HepG2 (cell line): Measurements from ENCODE around the gene STX1B. TPM values are rescaled to one million over a fixed set of nuclear protein-coding genes. Genes with fewer than 3 reads are reported as not detected.

Experiments
- ATAC-seq: fragments of 200-7000 bp; cut with Tn5 transposase; 3 replicates; pipeline ENCODE4 v1.9.1; 2020; ENCODE audit warnings: mild to moderate bottlenecking, moderate library complexity
- BruUV-seq: library from RNA; stranded (reverse); fragments of 400-500 nt; replicated peaks from 2 replicates; lab custom pipeline; 2021; lab: Mats Ljungman, UMichigan
- CTCF ChIA-PET: fragments of 300-600 bp; formaldehyde crosslinking; extraction: SDS; loops from one replicate; lab custom pipeline; 2021; ENCODE audit warnings: low total read pairs, inconsistent platforms, low intra/inter-chr PET ratio; lab: Yijun Ruan, JAX
- POLR2A ChIA-PET: fragments of 350-600 bp; sonication (Branson Sonifier 250); formaldehyde crosslinking; loops from one replicate; lab custom pipeline; 2020; ENCODE audit warnings: antibody characterized with exemption, inconsistent platforms; lab: Yijun Ruan, JAX
- DNase-seq: peaks from one replicate; pipeline ENCODE4 v3.0.0-alpha.2; 2015; ENCODE audit warnings: low spot score
- FAIRE-seq: peaks from 3 replicates; lab custom pipeline; 2011; peaks lifted over from hg19 to GRCh38; lab: Jason Lieb, UNC
- H2AFZ ChIP-seq: one replicate; pipeline ENCODE4 v1.6.1; 2011; ENCODE audit warnings: low read length, inconsistent platforms
- H3K27ac ChIP-seq: fragments of 300-600 bp; 3 replicates; pipeline ENCODE4 v1.8.0; 2011; ENCODE audit warnings: mixed run types, mild to moderate bottlenecking, mixed read lengths, low read length, inconsistent platforms; ENCODE audit not compliant: insufficient read depth; ENCODE audit errors: extremely low read length
- H3K27me3 ChIP-seq, 2 experiments: fragments of 200-600 bp in 1 of 2; 2 replicates in 1 of 2; 3 replicates in 1 of 2; pipeline versions ENCODE4 v1.6.0 to v1.8.0; 2011; ENCODE audit warnings: low read length in 2 of 2, mild to moderate bottlenecking in 2 of 2, moderate library complexity in 2 of 2, inconsistent platforms in 1 of 2; ENCODE audit not compliant: insufficient read depth in 2 of 2, control insufficient read depth in 1 of 2
- H3K36me3 ChIP-seq, 2 experiments: fragments of 200-600 bp in 1 of 2; replicated peaks in 1 of 2; 2 replicates in 1 of 2; 3 replicates in 1 of 2; pipeline versions ENCODE4 v1.5.1 to v1.8.0; 2011; ENCODE audit warnings: low read length in 2 of 2, inconsistent platforms in 1 of 2; ENCODE audit not compliant: insufficient read depth in 2 of 2, control insufficient read depth in 1 of 2
- H3K4me1 ChIP-seq: 2 replicates; pipeline ENCODE4 v1.5.1; 2012; ENCODE audit warnings: low read length, inconsistent platforms; ENCODE audit not compliant: insufficient read depth
- H3K4me2 ChIP-seq: 2 replicates; pipeline ENCODE4 v1.6.0; 2011; ENCODE audit warnings: low read depth, low read length, inconsistent platforms
- H3K4me3 ChIP-seq, 3 experiments: fragments of 200-600 bp in 1 of 3; sonication (generic), shearing (Covaris generic) in 1 of 3; replicated peaks in 1 of 3; 2 replicates each; pipeline ENCODE4 v1.5.1; 2011 to 2016; ENCODE audit warnings: low read length in 3 of 3, inconsistent platforms in 2 of 3, low read depth in 2 of 3, mild to moderate bottlenecking in 2 of 3, control low read depth in 1 of 3, mixed read lengths in 1 of 3; ENCODE audit not compliant: insufficient read depth in 1 of 3
- H3K79me2 ChIP-seq: one replicate; pipeline ENCODE4 v1.6.1; 2011; ENCODE audit warnings: low read length, inconsistent platforms; ENCODE audit not compliant: insufficient read depth
- H3K9ac ChIP-seq: 2 replicates; pipeline ENCODE4 v1.6.0; 2011; ENCODE audit warnings: mild to moderate bottlenecking, low read depth, low read length, inconsistent platforms; ENCODE audit not compliant: insufficient read depth
- H3K9me3 ChIP-seq: 2 replicates; pipeline ENCODE4 v1.5.1; 2012; ENCODE audit warnings: mild to moderate bottlenecking, low read length
- H4K20me1 ChIP-seq: 2 replicates; pipeline ENCODE4 v1.6.0; 2011; ENCODE audit warnings: inconsistent platforms, mild to moderate bottlenecking, low read length, moderate library complexity; ENCODE audit not compliant: insufficient read depth
- CEBPZ ChIP-seq: IDR thresholded peaks from 2 replicates; pipeline ENCODE4 v1.6.1; 2012; ENCODE audit warnings: low read length, improper control_type of control experiment
- ZBTB33 ChIP-seq: sonication (generic); formaldehyde crosslinking; IDR thresholded peaks from 2 replicates; pipeline ENCODE4 v1.4.0; 2020; ENCODE audit warnings: missing genetic modification reagents
- ZKSCAN5 ChIP-seq: sonication (generic); formaldehyde crosslinking; IDR thresholded peaks from 2 replicates; pipeline ENCODE4 v1.5.1; 2020; ENCODE audit warnings: mild to moderate bottlenecking, missing genetic modification reagents
- ZNF235 ChIP-seq: sonication (generic); formaldehyde crosslinking; IDR thresholded peaks from 2 replicates; pipeline ENCODE4 v1.8.1; 2023; ENCODE audit warnings: mild to moderate bottlenecking, missing genetic modification reagents, borderline replicate concordance
- ZNF3 ChIP-seq: IDR thresholded peaks from 2 replicates; pipeline ENCODE4 v1.7.0; 2017; ENCODE audit warnings: inconsistent platforms
- ZNF646 ChIP-seq: sonication (generic); formaldehyde crosslinking; IDR thresholded peaks from 2 replicates; pipeline ENCODE4 v1.9.0; 2021; ENCODE audit warnings: mild to moderate bottlenecking, missing genetic modification reagents
- ZNF768 ChIP-seq: sonication (generic); formaldehyde crosslinking; IDR thresholded peaks from 2 replicates; pipeline ENCODE4 v1.4.0; 2020; ENCODE audit warnings: missing genetic modification reagents
- WGBS: methylation state at CpG from one replicate; pipeline ENCODE4 v1.1.6; 2017; ENCODE audit warnings: low lambda C conversion rate; 5-methylcytosine and 5-hydroxymethylcytosine counted together
- in situ Hi-C: cut with HindIII; loops from 2 replicates; pipeline ENCODE4 v1.10.0; 2017; ENCODE audit warnings: low pct_unique_long_range_greater_than_20kb; ENCODE audit not compliant: extremely low pct_ligation_motif_present
- intact Hi-C: fragments of 100-400 bp; cut with micrococcal nuclease; formaldehyde crosslinking; loops from one replicate; pipeline ENCODE4 v1.10.0; 2022; ENCODE audit not compliant: unreplicated experiment
- polyA plus RNA-seq, 8 experiments: library from polyadenylated mRNA; depleted of rRNA in 3 of 8; stranded (reverse) in 7 of 8; unstranded in 1 of 8; fragments of >200 nt; fragmentation: Illumina TruSeq in 4 of 8; extraction: Trizol in 4 of 8; gene quantifications; 2 replicates each; pipeline versions ENCODE4 v1.2.1 to v1.2.3, GENCODE V29; 2011 to 2016; ENCODE audit warnings: low read depth in 4 of 8, missing spikeins in 1 of 8, mixed read lengths in 1 of 8; ENCODE audit not compliant: insufficient read depth in 1 of 8
- total RNA-seq, 5 experiments: library from RNA; depleted of rRNA; stranded (reverse); fragments of >200 nt; fragmentation: Illumina TruSeq; extraction: Trizol; gene quantifications; 2 replicates each; pipeline ENCODE4 v1.2.3, GENCODE V29; 2016; ENCODE audit warnings: low read depth in 1 of 5

Gene STX1B
- total and polyA plus RNA-seq, 2 of the 13 experiments (the other 11 are each of a cell fraction or from before 2014, with no cell fraction given), result 2.1 to 3.0 TPM

- TF ChIP-seq CEBPZ, result no peak
- no peak for TF ChIP-seq ZKSCAN5 (CRISPR knock-in tag)
Measured at GRCh38 chr16:30992931-30993816, 17.3 kb downstream of the STX1B start (continued).

GRCh38 chr16:30992276-30992780 lies 18.1 kb downstream of the STX1B start:
- Histone ChIP-seq H3K36me3 (no peaks in the 10 kb centered on the region), H3K4me2 (no peak overlapping the region), H3K9me3 (no peaks in the 10 kb centered on the region), H2AFZ (no peak overlapping the region), H3K27ac (no peak overlapping the region), H3K79me2 (no peaks in the 10 kb centered on the region), H3K4me1 (peaks cover 59% of the 10 kb centered on the region), H3K4me3 (no peak overlapping the region), H3K9ac (no peak overlapping the region), H3K27me3 (no peaks in the 10 kb centered on the region), H4K20me1 (no peaks in the 10 kb centered on the region)
- in situ Hi-C loops (loop anchor here (5.0 to 25.0 kb wide), 3 partner anchors 465 to 882 kb away; partner anchors contain the start of genes ARMC5 and ZNF267), intact Hi-C loops (no loop called here)
- 94% methylated on average over 21 of the region's 21 CpGs for WGBS
- 0 out of 2 replicates have a peak, but pooled peaks have one; percentile 13 for TF ChIP-seq ZNF768
- TF ChIP-seq ZNF3 (CRISPR knock-in tag), result no peak
- peak; percentile 12; the same call in 1 of the 2 replicates for TF ChIP-seq ZNF646 (CRISPR knock-in tag)
- 0 out of 2 replicates have a peak, but pooled peaks have one; percentile 6 for TF ChIP-seq ZBTB33 (CRISPR knock-in tag)
- no peak for TF ChIP-seq ZNF235
- DNase-seq (no peak), FAIRE-seq (no peak), ATAC-seq (no peak)
- BruUV-seq, result no TSS peak
- POLR2A ChIA-PET, result interaction anchor here (0.5 kb wide), 1 partner anchor 27 kb away, joined by 3 read pairs; no protein-coding TSS in a partner anchor
- CTCF ChIA-PET, result no interaction called here
